Measurements from ENCODE around the gene HSD17B11.
"Not testable (repeated sequence)": the region's sequence is repeated elsewhere in the genome, so short reads cannot be mapped to it uniquely, and the experiment has no call there.

HSD17B11 gene

DNA sequence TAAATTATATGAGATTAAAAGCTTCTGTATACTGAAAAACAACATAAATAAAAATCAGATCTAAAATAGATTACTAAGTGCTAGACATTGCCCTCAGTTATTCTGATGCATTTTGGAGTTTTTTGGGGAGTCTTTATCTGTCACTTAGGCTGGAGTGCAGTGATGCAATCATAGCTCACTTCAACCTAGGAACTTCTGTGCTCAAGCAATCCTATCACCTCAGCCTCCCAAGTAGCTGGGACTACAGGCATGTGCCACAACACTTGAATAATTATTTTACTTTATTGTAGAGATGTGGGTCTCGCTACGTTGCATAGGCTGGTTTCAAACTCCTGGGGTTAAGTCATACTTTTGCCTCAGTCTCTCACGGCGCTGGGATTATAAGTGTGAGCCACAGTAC lies 31.7 kb downstream of the HSD17B11 start:
- DNase-seq, result no peak

DNA sequence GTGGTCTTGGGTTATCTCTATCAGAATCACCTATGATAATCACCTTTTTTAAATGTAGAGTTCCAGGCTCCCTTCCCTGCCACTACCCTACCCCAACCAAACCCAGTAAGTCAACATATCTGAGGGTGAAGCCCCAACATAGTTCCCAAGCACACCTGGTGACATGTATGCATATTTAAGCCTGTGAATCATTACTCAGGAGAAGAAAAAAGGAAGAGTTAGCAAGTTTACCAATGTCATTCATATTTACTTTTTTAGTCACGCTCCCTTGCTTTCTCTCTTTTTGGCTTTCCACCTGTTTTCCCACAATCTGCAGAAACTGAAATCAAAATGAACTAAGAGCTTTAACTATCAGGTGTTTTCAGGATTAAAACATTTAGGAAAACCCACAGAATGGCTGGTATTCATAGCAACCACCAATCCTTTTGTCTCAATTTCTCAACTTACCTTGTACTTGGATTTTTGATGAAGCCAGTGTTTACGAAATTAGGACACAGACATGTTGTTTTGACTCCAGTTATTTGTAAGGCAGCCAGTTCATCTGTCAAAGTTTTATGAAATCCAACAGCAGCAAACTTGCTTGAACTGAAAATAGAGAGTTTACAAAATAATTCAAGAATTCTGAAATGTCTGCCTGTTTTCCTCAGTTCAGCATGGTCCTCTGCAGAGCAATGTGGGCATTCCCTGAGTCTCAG lies 34.0 kb downstream of the HSD17B11 start:
- DNase-seq, result no peak

DNA sequence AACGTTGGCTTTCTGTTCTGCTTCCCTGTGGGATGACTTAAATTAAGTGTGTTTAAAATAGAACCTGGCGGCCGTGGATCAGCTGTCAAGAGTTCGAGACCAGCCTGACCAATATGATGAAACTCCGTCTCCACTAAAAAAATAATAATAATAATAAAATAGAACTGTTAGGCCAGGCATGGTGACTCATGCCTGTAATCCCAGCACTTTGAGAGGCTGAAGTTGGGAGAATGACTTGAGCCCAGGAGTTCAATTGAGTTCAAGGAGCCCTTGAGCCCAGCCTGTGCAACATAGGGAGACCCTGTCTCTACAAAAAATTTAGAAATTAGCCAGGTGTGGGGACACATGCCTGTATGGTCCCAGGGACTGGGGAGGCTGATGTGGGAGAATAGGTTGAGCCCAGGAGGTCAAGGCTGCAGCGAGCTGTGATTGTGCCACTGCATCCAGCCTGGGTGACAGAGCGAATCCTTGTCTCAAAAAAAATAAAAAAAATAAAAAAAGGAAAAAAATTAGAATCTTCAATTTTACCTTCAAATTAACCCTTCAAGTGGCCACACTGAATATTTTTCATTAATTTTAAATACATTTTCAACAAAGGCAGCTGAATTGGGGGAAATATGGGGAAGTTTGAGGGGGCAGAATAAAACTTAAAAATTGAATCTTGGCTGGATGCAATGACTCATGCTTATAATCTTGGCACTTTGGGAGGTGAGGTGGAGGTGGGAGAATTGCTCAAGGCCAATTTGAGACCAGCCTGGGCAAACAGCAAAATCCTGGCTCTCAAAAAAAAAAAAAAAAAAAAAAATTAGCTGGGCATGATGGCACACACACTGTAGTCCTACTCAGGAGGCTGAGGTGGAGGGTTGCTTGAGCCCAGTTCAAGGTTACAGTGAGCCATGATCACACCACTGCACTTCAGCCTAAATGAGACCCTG lies 36.6 kb downstream of the HSD17B11 start:
- no peak for DNase-seq

DNA sequence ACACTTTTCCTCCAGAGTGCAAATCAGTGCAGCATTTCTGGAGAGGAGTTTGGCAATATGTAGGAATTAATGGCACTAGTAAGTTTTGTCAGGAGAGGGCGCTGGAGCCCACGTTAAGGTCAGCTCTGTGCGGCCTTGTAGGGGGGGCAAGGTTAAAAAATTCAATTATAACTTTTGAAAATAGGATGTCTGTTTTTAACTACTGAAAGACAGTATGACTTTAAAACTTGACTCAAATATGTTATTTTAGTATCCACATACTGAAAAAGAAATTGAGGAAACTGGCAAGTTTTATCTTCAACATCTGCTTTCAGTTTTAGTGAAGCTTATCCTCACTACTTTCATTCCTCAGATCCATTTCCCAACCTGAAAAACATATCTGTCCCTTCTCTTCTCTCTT lies 37.4 kb downstream of the HSD17B11 start:
- peak in 9 of 56 donors; percentile 0 to 51 (median 4) for DNase-seq

DNA sequence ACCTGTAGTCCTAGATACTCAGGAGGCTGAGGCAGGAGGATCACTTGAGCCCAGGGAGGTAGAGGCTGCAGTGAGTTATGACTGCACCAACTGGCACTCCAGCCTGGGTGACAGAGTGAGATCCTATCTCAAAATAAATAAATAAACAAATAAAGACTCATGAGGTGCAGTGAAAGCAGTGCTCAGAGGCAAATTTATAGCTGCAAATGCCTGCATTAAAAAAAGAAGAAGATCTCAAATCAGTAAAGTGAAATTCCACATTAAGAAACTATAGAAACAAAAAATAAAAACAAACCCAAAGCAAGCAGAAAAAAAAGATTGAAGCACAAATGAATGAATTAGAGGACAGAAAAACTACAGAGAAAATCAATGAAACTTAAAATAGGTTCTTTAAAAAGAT lies 45.8 kb downstream of the HSD17B11 start:
- no peak for DNase-seq

DNA sequence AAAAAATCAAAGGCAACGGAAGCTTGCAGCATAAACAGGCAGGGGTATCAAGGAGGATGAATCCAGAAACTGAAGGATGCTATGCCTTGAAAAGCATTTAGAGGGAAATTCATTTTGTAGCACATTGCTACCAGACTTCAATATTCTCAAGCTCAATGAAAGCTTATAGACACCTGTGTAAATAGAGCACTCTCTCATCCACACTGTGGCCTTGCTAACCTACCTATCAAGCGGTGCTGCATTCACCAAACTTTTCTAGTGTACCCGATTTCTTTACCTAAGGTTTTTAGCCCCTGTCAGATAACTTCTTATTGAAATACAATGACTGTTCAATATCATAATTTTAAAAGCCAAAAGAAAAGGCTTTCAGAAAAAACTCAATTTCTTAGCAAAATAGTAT lies 48.1 kb downstream of the HSD17B11 start:
- DNase-seq, result no peak

DNA sequence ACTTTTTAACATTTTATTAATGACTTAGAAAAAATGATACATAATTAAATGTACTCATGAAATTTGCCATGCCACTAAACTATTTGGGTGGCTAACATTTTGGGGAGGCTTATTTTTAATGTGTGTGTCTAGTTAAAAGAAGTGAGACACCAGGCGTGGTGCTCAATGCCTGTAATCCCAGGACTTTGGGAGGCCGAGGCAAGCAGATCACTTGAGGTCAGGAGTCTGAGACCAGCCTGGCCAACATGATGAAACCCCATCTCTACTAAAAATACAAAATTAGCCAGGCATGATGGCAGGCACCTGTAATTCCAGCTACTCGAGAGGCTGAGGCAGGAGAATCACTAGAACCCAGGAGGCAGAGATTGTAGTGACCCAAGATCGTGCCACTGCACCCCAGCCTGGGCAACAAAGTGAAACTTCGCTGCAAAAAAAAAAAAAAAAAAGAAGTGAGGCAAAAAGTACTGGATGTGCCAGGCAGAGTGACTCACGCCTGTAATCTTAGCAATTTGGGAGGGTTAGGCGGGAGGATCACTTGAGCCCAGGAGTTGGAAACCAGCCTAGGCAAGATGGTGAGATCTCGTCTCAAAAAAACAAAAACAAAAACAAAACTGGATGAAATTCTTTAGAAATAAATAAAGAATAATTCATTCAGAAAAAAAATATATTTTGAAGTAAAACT lies 48.9 kb downstream of the HSD17B11 start:
- DNase-seq, result not testable (repeated sequence)

DNA sequence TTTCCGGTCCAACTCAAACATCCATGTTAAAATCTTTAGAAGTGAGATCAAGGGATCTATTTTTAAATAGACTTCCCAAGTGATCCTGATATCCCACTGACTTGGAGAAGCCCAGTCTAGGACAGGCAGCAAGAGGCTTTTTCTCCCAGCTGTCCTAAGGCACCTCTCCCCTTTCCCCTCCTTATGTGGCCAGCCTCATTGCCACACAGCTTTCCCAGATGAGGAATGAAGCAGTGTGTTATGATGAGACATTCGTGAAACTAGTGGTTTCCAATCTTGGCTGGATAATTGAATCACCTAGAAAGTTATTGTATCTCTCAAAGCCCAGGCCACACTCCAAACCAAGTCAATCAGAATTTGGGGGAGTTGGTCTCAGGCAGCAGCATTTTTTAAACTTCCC lies 51.5 kb downstream of the HSD17B11 start:
- DNase-seq, result no peak

DNA sequence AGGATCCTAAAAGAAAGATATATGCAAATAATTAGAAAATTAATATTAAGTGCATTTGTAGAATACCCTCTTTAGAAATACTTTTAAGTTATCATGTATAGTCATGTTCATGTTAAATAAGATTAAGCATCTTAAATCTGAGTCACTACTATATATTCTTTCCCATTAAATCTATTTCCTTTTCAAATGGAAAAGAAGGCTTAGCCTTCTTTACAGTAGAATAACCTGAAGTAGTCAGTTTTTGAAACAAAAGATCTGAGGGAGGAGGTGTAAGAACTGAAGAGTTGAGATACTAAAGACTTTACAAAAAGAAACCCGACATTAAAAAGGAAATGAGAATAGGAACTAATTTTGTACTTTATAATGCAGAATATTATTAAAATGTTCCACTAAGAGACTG lies 53.6 kb downstream of the HSD17B11 start:
- DNase-seq, result no peak

DNA sequence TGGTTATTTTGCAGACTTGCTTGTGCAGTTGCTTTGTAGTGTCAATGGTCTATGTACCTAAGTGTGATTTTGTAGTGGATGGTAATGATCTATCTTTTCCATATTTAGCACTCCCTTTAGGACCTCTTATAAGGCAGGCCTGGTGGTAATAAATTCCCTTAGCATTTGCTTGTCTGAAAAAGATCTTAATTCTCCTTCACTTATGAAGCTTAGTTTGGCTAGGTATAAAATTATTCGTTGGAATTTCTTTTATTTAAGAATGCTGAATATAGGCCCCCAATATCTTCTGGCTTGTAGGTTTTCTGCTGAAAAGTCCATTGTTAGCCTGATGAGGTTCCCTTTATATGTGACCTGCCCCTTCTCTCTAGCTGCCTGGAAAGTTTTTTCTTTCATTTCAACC lies 57.7 kb downstream of the HSD17B11 start:
- DNase-seq, result no peak

DNA sequence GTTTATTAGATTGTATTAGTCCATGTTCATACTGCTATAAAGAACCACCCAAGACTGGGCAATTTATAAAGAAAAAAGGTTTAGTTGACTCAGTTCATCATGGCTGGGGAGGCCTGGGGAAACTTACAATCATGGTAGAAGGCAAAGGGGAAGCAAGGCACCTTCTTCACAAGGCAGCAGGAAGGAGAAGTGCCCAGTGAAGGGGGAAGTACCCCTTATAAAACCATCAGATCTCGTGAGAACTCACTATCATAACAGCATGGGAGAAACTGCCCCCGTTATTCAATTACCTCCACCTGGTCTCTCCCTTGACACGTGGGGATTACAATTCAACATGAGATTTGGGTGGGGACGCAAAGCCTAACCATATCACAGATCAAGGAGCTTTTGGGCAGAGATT lies 60.2 kb downstream of the HSD17B11 start:
- DNase-seq, result no peak

DNA sequence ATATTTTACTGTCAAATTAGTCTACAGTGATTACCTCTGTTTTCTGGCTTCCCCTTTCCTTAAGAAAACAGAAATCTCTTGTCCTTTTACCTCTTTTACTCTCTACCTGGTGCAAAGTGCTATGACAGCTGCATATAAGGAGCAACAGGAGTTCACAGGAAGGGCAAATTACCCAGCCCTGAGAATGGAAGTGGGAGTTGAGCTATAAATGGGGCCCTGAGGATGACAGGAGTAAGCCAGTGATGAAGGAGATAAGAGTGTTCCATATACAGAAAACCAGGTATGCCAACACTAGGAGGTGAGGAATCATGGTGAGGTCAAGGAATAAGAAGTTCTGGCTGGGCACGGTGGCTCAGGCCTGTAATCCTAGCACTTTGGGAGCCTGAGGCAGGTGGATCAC lies 63.9 kb downstream of the HSD17B11 start:
- no peak for DNase-seq

DNA sequence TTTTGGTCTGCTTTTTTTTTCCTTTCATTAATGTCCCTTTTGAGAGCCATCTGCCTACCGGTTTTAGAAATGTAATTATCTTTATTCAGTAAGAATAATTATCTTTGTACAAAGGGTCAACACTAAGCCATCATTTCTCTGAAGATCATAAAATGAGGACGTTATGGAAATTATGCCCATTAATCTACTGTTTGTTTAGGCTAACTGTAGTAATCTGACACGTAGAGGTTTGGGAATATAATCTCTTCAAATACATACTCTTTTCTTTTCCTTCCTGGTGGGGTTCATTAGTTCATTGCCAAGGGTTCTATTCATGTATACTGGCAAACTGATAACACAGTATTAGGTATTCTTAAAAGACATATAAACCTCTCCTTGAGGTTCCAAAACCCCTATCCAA lies 64.5 kb downstream of the HSD17B11 start:
- DNase-seq, result no peak

DNA sequence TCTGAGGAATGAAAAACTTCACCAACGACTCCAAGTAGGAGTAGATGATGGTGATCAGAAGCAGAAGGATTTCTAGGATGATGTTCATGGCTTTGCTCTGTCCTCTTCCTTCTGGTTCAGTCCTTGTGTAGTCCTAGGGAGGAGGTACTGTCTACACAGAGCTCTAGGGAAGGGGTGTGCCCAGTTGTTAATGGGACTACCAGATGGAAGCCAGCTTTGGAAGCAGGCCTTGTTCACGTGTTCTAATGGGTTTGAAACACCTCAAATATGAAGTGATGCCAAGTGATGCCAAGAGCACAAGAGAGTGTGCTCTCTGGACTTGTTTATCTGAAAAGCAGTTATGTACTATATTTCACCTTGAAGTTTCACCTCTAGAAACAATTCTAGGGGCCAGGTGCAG lies 68.2 kb downstream of the HSD17B11 start, which contains the start of gene HSD17B13:
Gene HSD17B13, minus strand, starts transcription at position 129 of the 400 bp plus-strand sequence. Its CDS starts 41 bp downstream, at position 88.
- no peak for DNase-seq

DNA sequence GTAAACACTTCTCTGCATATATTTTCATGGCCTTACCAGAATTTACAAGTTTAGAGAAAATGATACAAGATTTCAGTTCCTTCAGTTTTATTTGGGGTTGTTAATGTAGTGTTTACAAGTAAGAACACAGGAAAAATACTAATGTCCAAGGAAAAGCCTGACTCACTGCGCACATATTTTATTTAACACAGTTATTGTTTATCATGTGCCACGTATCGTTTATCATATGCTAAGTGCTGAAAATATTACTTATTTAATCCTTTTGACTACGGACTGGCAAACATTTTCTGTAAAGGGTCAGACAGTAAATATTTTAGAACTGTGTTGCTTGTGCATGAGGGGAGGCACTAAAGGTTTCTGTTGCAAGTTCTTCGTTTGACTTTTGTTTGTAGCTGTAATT lies 69.1 kb downstream of the HSD17B11 start:
- no peak for DNase-seq

DNA sequence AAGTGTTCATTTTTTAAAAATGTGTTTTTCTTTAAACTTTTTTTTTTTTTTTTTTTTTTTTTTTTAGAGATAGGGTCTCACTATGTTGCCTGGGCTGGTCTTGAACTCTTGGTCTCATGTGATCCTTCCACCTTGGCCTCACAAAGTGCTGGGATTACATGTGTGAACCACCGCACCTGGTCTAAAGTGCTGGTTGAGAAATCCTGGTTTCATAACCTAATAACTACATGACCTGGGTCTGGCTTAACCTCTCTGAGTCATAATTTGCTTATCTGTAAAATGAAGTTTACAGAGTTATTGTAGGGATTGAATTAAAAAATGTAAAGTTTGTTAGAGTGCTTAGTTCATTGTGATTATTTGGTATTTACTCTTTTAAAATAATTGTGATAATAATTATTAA lies 73.5 kb downstream of the HSD17B11 start:
- no peak for DNase-seq

DNA sequence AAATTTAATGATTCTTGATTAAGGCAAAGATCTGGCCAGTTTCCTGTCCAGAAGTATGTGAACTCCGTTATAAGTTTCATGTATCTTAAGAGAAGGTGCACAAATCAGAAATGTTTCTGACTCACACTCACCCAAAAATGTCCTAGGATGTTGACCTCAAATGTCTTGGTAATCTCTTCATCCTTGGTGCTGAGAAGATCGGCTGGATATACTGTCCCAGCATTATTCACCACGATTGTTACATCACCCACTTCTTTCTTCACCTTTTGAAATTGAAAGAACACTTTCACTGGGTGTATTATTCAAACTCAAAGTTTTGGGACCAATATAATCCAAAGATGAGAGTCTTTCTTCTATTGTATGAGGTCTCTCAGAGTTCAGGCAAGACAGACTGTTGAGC lies 74.0 kb downstream of the HSD17B11 start:
- no peak for DNase-seq

DNA sequence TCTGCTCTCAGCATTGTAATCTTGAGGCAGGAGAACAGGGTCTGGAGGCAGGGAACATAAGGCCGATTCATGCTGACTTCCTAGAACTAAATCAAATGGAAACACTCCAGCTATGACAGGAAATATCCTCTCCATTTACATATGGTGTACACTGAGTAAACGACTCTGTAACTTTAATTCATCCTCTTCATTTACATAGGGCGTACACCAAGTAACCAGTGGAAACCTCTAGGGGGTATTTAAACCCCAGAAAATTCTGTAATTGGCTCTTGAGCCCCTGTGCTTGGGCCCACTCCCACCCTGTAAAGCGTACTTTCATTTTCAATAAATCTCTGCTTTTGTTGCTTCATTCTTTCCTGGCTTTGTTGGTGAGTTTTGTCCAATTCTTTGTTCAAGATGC lies 76.0 kb downstream of the HSD17B11 start:
- DNase-seq, result not testable (repeated sequence)

DNA sequence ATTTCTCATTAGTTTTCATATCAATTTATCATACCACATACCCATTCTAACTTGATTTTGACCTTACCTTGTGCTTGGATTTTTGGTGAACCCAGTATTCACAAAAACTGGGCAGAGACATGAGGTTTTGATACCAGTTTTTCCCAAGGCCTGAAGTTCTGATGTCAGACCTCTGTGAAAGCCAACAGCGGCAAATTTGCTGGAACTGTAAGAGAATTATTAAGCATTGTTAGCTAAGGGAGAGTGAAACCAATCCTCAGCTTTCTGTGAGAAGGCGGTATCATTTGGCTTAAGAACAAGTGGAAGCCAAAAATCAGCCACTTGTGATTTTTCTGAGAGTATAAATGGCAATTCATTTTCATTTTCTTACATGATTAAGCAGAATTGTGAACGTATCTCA lies 77.2 kb downstream of the HSD17B11 start:
- DNase-seq, result no peak

DNA sequence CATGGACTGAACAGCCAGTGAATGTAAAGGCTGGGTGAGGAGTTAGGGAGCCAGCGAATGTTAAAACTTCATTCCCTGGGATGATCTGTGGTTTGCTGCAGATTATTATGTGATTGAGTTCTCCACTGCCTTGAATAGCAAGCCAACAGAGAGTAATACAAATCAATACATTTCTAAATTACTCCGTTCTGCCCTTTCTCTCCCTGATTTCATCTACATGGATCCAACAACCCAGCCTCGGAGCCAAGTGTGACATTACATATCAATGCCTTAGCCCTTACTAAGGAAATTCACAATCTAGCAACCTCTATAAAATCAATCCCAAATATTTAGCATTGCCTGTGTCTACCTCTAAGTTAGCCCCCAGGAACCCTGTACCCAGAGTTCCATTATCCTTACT lies 79.3 kb downstream of the HSD17B11 start:
- no peak for DNase-seq

DNA sequence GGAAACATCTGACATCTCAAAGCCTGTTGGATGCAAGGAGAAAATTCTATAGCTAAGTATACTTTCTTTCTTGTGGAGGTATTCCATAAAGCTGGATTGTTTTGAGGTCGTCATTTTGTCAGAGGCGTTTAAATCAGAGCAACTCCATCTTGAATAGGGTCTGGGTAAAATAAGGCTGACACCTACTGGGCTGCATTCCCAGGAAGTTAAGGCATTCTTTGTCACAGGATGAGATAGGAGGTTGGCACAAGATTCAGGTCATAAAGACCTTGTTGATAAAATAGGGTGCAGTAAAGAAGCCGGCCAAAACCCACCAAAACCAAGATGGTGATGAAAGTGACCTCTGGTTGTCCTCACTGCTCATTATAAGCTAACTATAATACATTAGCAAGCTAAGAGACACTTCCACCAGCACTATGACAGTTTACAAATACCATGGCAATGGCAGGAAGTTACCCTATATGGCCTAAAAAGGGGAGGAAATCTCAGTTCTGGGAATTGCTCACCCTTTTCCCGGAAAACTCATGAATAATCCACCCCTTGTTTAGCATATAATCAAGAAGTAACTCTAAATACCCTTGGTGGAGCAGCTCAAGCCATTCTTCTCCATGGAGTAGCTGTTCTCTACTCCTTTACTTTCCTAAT lies 80.2 kb downstream of the HSD17B11 start:
- DNase-seq, result no peak

DNA sequence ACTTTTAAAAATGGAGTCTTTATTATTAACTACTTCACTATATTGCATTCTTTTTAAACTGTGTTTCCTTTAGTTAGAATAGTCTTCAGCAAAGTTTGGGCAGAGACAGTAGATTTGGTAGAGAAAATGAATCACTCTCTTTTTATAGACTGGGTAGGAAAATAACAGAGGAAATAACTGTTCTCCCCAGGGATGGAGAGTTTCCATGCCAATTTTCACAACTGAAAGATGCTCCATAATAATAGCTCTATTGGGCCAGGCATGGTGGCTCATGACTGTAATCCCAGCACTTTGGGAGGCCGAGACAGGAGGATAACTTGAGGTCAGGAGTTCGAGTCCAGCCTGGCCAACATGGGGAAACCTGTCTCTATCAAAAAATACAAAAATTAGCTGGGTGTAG lies 81.4 kb downstream of the HSD17B11 start:
- no peak for DNase-seq
